Upper lobe of left lung (tissue), 6 donors: ENCODE data around the gene NRROS. TPM values are rescaled to one million over a fixed set of nuclear protein-coding genes. Genes with fewer than 3 reads are reported as not detected.

ENCODE experiments used
- ATAC-seq, 2 donors: fragments of 200-7000 bp; cut with Tn5 transposase; one replicate each; pipeline ENCODE4 v1.9.1; 2022; ENCODE audit warnings: mild to moderate bottlenecking in 2 of 2, moderate library complexity in 2 of 2; ENCODE audit not compliant: low FRiP score in 2 of 2
- DNase-seq, 2 donors: peaks; one replicate each; pipeline ENCODE4 v3.0.0-alpha.2; 2019 to 2020
- H3K27ac ChIP-seq, 4 donors: fragments of 200-600 bp; sonication (generic); one replicate each; pipeline ENCODE4 v1.5.1; 2016 to 2019
- H3K27me3 ChIP-seq, 4 donors: fragments of 200-600 bp; sonication (generic); one replicate each; pipeline ENCODE4 v1.5.1; 2017 to 2019
- H3K36me3 ChIP-seq, 4 donors: fragments of 200-600 bp; sonication (generic); one replicate each; pipeline ENCODE4 v1.5.1; 2016 to 2019
- H3K4me1 ChIP-seq, 4 donors: fragments of 200-600 bp; sonication (generic); one replicate each; pipeline ENCODE4 v1.5.1; 2018 to 2019
- H3K4me3 ChIP-seq, 4 donors: fragments of 200-600 bp; sonication (generic); one replicate each; pipeline ENCODE4 v1.5.1; 2017 to 2019; ENCODE audit warnings: mild to moderate bottlenecking in 2 of 4, moderate library complexity in 1 of 4
- H3K9me3 ChIP-seq, 4 donors: fragments of 200-600 bp; sonication (generic); one replicate each; pipeline ENCODE4 v1.5.1; 2018 to 2019
- EP300 ChIP-seq, 4 donors: sonication (generic); formaldehyde crosslinking; IDR thresholded peaks; one replicate each; pipeline ENCODE4 v1.5.1; 2017; ENCODE audit warnings: antibody characterized with exemption in 4 of 4, control low read depth in 2 of 4
- POLR2A ChIP-seq, 4 donors: fragments of 450-650 bp; IDR thresholded peaks; one replicate each; pipeline ENCODE4 v1.5.1; 2016 to 2017; ENCODE audit warnings: antibody characterized with exemption in 4 of 4, mild to moderate bottlenecking in 2 of 4
- POLR2AphosphoS5 ChIP-seq, 2 donors: sonication (generic); formaldehyde crosslinking; IDR thresholded peaks; one replicate each; pipeline ENCODE4 v1.5.1; 2017; ENCODE audit warnings: antibody characterized with exemption in 2 of 2
- WGBS, 2 donors: methylation state at CpG; one replicate each; pipeline ENCODE4 v1.1.5; 2017 to 2018; 5-methylcytosine and 5-hydroxymethylcytosine counted together
- total RNA-seq, 6 donors: library from RNA; depleted of rRNA in 4 of 6; stranded (reverse); fragments of >200 nt in 4 of 6; gene quantifications; one replicate each; pipeline versions ENCODE4 v1.1.0 to v1.2.1, GENCODE V29; 2016 to 2021
- TF ChIP-seq, protein P1 (sequence below), 6 experiments: fragments of 450-650 bp in 4 of 6; fragments of 200-600 bp in 2 of 6; sonication (generic) in 2 of 6; IDR thresholded peaks; one replicate each; pipeline ENCODE4 v1.5.1; 2016 to 2019; ENCODE audit warnings: antibody characterized with exemption in 6 of 6
- donor health status: DM: no; HTN: no; CAD: no; lungs with moderate emphysema.
- donor health status: DM: no; HTN: yes; CAD: no; lungs with severe emphysema.

NRROS gene
- total RNA-seq, 6 donors from 2014 or later = 6.5 to 23.2 (median 16.4) TPM

DNA sequence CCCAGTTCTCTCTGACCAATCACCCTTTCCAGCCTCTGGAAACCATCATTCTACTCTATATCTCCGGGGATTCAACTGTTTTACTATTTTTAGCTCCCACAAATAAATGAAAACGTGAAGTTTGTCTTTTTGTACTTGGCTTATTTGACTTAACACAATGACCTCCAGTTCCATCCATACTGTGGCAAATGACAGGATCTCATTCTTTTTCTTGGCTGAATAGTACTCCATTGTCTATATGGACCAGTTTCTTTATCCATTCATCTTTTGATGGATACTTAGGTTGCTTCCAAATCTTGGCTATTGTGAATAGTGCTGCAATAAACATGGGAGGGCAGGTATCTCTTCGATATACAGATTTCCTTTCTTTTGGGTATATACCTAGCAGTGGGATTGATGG lies 34.1 kb downstream of the NRROS start:
- TF ChIP-seq POLR2A (IDR thresholded peaks at IDR 0.05) (no peak), POLR2AphosphoS5 (IDR thresholded peaks at IDR 0.05) (no peak), EP300 (IDR thresholded peaks at IDR 0.05) (no peak)
- TF ChIP-seq, protein P1, sequence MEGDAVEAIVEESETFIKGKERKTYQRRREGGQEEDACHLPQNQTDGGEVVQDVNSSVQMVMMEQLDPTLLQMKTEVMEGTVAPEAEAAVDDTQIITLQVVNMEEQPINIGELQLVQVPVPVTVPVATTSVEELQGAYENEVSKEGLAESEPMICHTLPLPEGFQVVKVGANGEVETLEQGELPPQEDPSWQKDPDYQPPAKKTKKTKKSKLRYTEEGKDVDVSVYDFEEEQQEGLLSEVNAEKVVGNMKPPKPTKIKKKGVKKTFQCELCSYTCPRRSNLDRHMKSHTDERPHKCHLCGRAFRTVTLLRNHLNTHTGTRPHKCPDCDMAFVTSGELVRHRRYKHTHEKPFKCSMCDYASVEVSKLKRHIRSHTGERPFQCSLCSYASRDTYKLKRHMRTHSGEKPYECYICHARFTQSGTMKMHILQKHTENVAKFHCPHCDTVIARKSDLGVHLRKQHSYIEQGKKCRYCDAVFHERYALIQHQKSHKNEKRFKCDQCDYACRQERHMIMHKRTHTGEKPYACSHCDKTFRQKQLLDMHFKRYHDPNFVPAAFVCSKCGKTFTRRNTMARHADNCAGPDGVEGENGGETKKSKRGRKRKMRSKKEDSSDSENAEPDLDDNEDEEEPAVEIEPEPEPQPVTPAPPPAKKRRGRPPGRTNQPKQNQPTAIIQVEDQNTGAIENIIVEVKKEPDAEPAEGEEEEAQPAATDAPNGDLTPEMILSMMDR (IDR thresholded peaks at IDR 0.05) = no peak
- no peak overlapping the region for H3K4me3 ChIP-seq
- H3K27me3 ChIP-seq = no peaks in the 10 kb centered on the region
- DNase-seq (no peak), ATAC-seq (no peak)
- 88 to 90% methylated on average over 3 of the region's 3 CpGs for WGBS, 2 donors
- H3K9me3 ChIP-seq = no peaks in the 10 kb centered on the region
- peaks cover 9 to 22% (median 16%) of the 10 kb centered on the region in 4 donors for H3K4me1 ChIP-seq
- H3K36me3 ChIP-seq = no peaks in the 10 kb centered on the region
- H3K27ac ChIP-seq = no peak overlapping the region

- no peak overlapping the region for H3K4me3 ChIP-seq
- no peaks in the 10 kb centered on the region for H3K27me3 ChIP-seq
- H3K27ac ChIP-seq = peak overlapping the region in 2 of 4 donors; percentile 44 to 74
- no peaks in the 10 kb centered on the region for H3K36me3 ChIP-seq
- DNase-seq (no peak), ATAC-seq (no peak)
- WGBS, 2 donors = 21 to 28% methylated on average over 1 of the region's 1 CpG
- peaks cover 0 to 16% (median 10%) of the 10 kb centered on the region in 4 donors for H3K4me1 ChIP-seq
- TF ChIP-seq POLR2A (IDR thresholded peaks at IDR 0.05) = no peak
- TF ChIP-seq, protein P1 (IDR thresholded peaks at IDR 0.05) = no peak
- TF ChIP-seq POLR2AphosphoS5 (IDR thresholded peaks at IDR 0.05) = no peak
- TF ChIP-seq EP300 (IDR thresholded peaks at IDR 0.05) = no peak
- H3K9me3 ChIP-seq = no peaks in the 10 kb centered on the region
Measured at GRCh38 chr3:196677353-196677752, 37.9 kb downstream of the NRROS start.

- H3K9me3 ChIP-seq = no peaks in the 10 kb centered on the region
- H3K36me3 ChIP-seq = no peaks in the 10 kb centered on the region
- peak overlapping the region in 2 of 4 donors; percentile 44 to 74 for H3K27ac ChIP-seq
- DNase-seq (no peak), ATAC-seq (no peak)
- H3K4me1 ChIP-seq = peaks cover 0 to 16% (median 10%) of the 10 kb centered on the region in 4 donors
- TF ChIP-seq, protein P1 (IDR thresholded peaks at IDR 0.05) = no peak
- TF ChIP-seq POLR2AphosphoS5 (IDR thresholded peaks at IDR 0.05) (no peak), EP300 (IDR thresholded peaks at IDR 0.05) (no peak), POLR2A (IDR thresholded peaks at IDR 0.05) (no peak)
- H3K4me3 ChIP-seq = no peak overlapping the region
- 44 to 65% methylated on average over 1 of the region's 1 CpG for WGBS, 2 donors
- H3K27me3 ChIP-seq = no peaks in the 10 kb centered on the region
Measured at GRCh38 chr3:196677931-196678330, 38.4 kb downstream of the NRROS start.

DNA sequence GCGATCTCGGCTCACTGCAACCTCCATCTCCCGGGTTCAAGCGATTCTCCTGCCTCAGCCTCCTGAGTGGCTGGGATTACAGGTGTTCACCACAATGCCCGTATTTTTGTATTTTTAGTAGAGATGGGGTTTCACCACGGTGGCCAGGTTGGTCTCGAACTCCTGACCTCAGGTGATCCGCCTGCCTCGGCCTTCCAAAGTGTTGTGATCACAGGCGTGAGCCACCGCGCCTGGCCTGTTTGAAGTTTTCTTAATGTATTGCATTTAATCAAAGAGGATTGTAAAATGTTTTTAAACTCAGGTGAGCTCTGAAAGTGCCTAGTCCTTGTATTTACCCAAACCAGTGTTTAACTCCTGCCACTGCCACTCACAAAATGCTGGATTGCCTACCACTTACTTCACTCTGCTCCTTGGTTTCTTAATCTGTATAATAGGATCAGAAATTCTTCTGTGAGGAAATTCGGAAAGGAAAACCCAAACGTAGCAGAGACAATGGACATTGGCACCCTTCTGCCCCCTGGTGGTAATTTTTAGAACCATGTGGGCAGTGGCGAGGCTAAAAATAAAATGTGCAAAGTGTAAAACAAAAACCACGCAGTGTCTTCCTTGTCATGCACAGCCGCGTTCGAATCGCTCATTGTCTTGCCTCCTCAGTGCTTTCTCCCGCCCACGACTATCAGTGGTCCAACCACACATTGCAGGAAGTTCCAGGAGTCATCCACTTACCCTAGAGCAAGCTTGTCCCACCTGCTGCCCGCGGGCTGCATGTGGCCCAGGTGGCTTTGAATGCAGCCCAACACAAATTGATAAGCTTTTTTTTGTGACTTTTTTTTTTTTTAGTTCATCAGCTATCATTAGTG lies 45.3 kb downstream of the NRROS start:
- ATAC-seq (peak; percentile 69 to 81), DNase-seq (peak in 1 of 2 donors; percentile 67)
- peak overlapping the region in 2 of 4 donors; percentile 29 to 70 for H3K27ac ChIP-seq
- WGBS, 2 donors = 37 to 38% methylated on average over 22 to 24 of the region's 24 CpGs
- no peak for TF ChIP-seq POLR2AphosphoS5 (IDR thresholded peaks at IDR 0.05)
- TF ChIP-seq, protein P1 (IDR thresholded peaks at IDR 0.05) = peak; percentile 85 to 93 (median 88)
- H3K4me3 ChIP-seq = peak overlapping the region in 1 of 4 donors; percentile 12
- peaks cover 14 to 26% (median 15%) of the 10 kb centered on the region in 4 donors for H3K4me1 ChIP-seq
- H3K9me3 ChIP-seq = no peaks in the 10 kb centered on the region
- H3K27me3 ChIP-seq = no peaks in the 10 kb centered on the region
- no peaks in the 10 kb centered on the region for H3K36me3 ChIP-seq
